Measurements from ENCODE around the gene APOBR. TPM values are rescaled to one million over a fixed set of nuclear protein-coding genes. Genes with fewer than 3 reads are reported as not detected.

The APOBR gene
- total RNA-seq, 1 donor from 2014 or later = not detected

GRCh38 chr16:28486266-28486665, 8.2 kb upstream of the APOBR start:
- no peak overlapping the region for H3K27ac Mint-ChIP-seq
- DNase-seq (ENCODE audit: low spot score) = no peak
- no peaks in the 10 kb centered on the region for H3K4me1 Mint-ChIP-seq
- Histone ChIP-seq H3K27me3 (no peaks in the 10 kb centered on the region), H4K20me1 (ENCODE audit: low read depth) (no peaks in the 10 kb centered on the region), H2AFZ (replicated peaks) (no peak overlapping the region), H3K27ac (no peak overlapping the region), H3K9ac (no peak overlapping the region), H3K4me2 (no peak overlapping the region), H3K79me2 (ENCODE audit: low read depth) (no peaks in the 10 kb centered on the region), H3K9me3 (ENCODE audit: low read depth) (no peaks in the 10 kb centered on the region), H3K4me3 (no peak overlapping the region), H3F3A (ENCODE audit: low read depth) (no peaks in the 10 kb centered on the region), H3K36me3 (no peaks in the 10 kb centered on the region), H3K4me1 (no peaks in the 10 kb centered on the region)
- H3K36me3 Mint-ChIP-seq = no peaks in the 10 kb centered on the region
- no peaks in the 10 kb centered on the region for H3K9me3 Mint-ChIP-seq
- no peak overlapping the region for H3K4me3 Mint-ChIP-seq
- TF ChIP-seq EZH2phosphoT487 (IDR thresholded peaks at IDR 0.05) (no peak), EZH2 (IDR thresholded peaks at IDR 0.05) (no peak), CTCF (IDR thresholded peaks at IDR 0.05) (no peak)
- peaks cover 2% of the 10 kb centered on the region for H3K27me3 Mint-ChIP-seq (ENCODE audit: insufficient read depth, low read depth)

GRCh38 chr16:28491230-28491969, 3.0 kb upstream of the APOBR start:
- Histone ChIP-seq H3K4me1 (no peaks in the 10 kb centered on the region), H3K27ac (no peak overlapping the region), H3K4me2 (peak overlapping the region; percentile 83), H3K9me3 (ENCODE audit: low read depth) (no peaks in the 10 kb centered on the region), H3K4me3 (peak overlapping the region; percentile 89), H3K9ac (peak overlapping the region; percentile 86), H3K36me3 (no peaks in the 10 kb centered on the region), H3F3A (ENCODE audit: low read depth) (no peaks in the 10 kb centered on the region), H3K27me3 (no peaks in the 10 kb centered on the region), H4K20me1 (ENCODE audit: low read depth) (no peaks in the 10 kb centered on the region), H2AFZ (replicated peaks) (peak overlapping the region; percentile 99), H3K79me2 (ENCODE audit: low read depth) (no peaks in the 10 kb centered on the region)
- DNase-seq (ENCODE audit: low spot score) = peak; percentile 64
- peak overlapping the region; percentile 97 for H3K4me3 Mint-ChIP-seq
- H3K9me3 Mint-ChIP-seq = no peaks in the 10 kb centered on the region
- H3K4me1 Mint-ChIP-seq = no peaks in the 10 kb centered on the region
- H3K27ac Mint-ChIP-seq = no peak overlapping the region
- peaks cover 13% of the 10 kb centered on the region for H3K27me3 Mint-ChIP-seq (ENCODE audit: insufficient read depth, low read depth)
- H3K36me3 Mint-ChIP-seq = no peaks in the 10 kb centered on the region
- TF ChIP-seq CTCF (IDR thresholded peaks at IDR 0.05) (no peak), EZH2phosphoT487 (IDR thresholded peaks at IDR 0.05) (no peak), EZH2 (IDR thresholded peaks at IDR 0.05) (no peak)

- Mint-ChIP-seq H3K27ac (peak within 1 kb of the TSS; percentile 100), H3K4me3 (peak within 1 kb of the TSS; percentile 97), H3K4me1 (no peaks in the 10 kb centered on the region), H3K27me3 (ENCODE audit: insufficient read depth, low read depth) (peaks cover 17% of the 10 kb centered on the region), H3K9me3 (no peaks in the 10 kb centered on the region), H3K36me3 (no peaks in the 10 kb centered on the region)
- peak within 1 kb of the TSS; percentile 99 for H2AFZ ChIP-seq (replicated peaks)
- H4K20me1 ChIP-seq (ENCODE audit: low read depth) = no peaks in the 10 kb centered on the region
- peak within 1 kb of the TSS; percentile 83 for H3K4me2 ChIP-seq
- H3K36me3 ChIP-seq = no peaks in the 10 kb centered on the region
- no peaks in the 10 kb centered on the region for H3F3A ChIP-seq (ENCODE audit: low read depth)
- H3K27ac ChIP-seq = peak within 1 kb of the TSS; percentile 57
- H3K9ac ChIP-seq = peak within 1 kb of the TSS; percentile 86
- no peaks in the 10 kb centered on the region for H3K79me2 ChIP-seq (ENCODE audit: low read depth)
- peak; percentile 91 for DNase-seq (ENCODE audit: low spot score)
- no peaks in the 10 kb centered on the region for H3K4me1 ChIP-seq
- H3K9me3 ChIP-seq (ENCODE audit: low read depth) = no peaks in the 10 kb centered on the region
- TF ChIP-seq CTCF (IDR thresholded peaks at IDR 0.05) = no peak
- TF ChIP-seq EZH2phosphoT487 (IDR thresholded peaks at IDR 0.05) = no peak
- TF ChIP-seq EZH2 (IDR thresholded peaks at IDR 0.05) = no peak
- H3K27me3 ChIP-seq = no peaks in the 10 kb centered on the region
- peak within 1 kb of the TSS; percentile 89 for H3K4me3 ChIP-seq
Measured at GRCh38 chr16:28491970-28492474, 2.4 kb upstream of the APOBR start, which contains the start of gene CLN3. Gene CLN3, minus strand, starts transcription at chr16:28492074. Its CDS starts 315 bp downstream, at chr16:28491759.

Measured in neural progenitor cell (in vitro differentiated cells).